Measurements from ENCODE around the gene DAB1. TPM values are rescaled to one million over a fixed set of nuclear protein-coding genes. Genes with fewer than 3 reads are reported as not detected.

DAB1 gene
- total RNA-seq, 2 experiments from 2014 or later, result 0.52 to 0.61 TPM

DNA sequence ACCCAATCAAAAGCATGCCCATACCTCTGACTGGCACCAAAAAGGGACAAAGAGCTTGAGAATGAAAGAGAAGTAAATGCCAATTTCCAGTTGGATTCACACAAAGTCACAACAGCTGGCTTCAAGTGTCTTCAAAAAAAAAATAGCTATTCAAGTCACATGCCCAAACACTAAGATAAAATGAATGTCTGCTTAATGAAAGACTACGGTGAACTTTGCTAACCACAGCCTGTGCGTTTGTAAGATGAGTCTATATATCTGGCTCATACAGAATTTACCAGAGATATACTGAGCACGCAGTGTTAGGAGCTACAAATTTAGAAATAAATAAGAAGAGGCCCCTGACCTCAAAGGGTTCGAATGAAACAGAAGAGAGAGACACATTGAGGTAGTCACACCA lies 73.2 kb downstream of the DAB1 start:
- Histone ChIP-seq H3K4me3 (ENCODE audit: low read length) (no peak overlapping the region), H3K4me1 (ENCODE audit: insufficient read depth, low read length) (no peaks in the 10 kb centered on the region), H3K9me3 (ENCODE audit: control insufficient read depth in 1 of 2, insufficient read depth in 1 of 2, low read length in 2 of 2) (no peaks in the 10 kb centered on the region), H3K36me3 (ENCODE audit: insufficient read depth, low read length) (no peaks in the 10 kb centered on the region), H3K27ac (ENCODE audit: low read depth in 1 of 2, low read length in 2 of 2) (no peak overlapping the region), H3K27me3 (ENCODE audit: control insufficient read depth in 1 of 2, insufficient read depth in 2 of 2, low read length in 2 of 2) (no peaks in the 10 kb centered on the region)
- no peak overlapping the region for H3K4me3 Mint-ChIP-seq
- no peaks in the 10 kb centered on the region for H3K9me3 Mint-ChIP-seq
- CTCF ChIA-PET, result no interaction called here
- POLR2A ChIA-PET, result no interaction called here
- no peak overlapping the region for H3K27ac Mint-ChIP-seq
- DNase-seq, result no peak
- no peak for ATAC-seq (ENCODE audit: poor library complexity)
- H3K36me3 Mint-ChIP-seq (ENCODE audit: low read depth), result no peaks in the 10 kb centered on the region
- intact Hi-C loops (cut with DNase I, micrococcal nuclease), result no loop called here
- H3K4me1 Mint-ChIP-seq (ENCODE audit: low read depth), result no peaks in the 10 kb centered on the region
- H3K27me3 Mint-ChIP-seq, result peaks cover 5% of the 10 kb centered on the region
- TF ChIP-seq CTCF (IDR thresholded peaks at IDR 0.05), result no peak

DNA sequence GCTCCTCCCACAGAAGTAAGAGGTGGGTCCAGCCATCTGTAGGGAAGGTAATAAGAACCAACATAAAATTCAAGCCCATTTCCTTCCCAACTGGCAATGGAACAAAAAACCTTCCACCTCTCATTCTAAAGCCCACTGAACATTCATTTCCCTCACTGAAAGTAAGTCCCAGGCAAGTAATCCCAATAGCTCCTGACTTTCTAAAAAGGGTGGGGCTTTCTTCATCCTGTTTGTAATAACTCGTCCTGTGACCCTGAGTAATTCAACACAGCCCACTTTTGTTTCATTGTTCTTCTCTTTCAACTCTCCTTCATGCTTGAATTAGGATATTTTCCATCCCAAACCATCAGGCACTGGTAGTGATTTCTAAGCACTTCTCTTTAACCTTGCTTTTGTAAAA lies 74.9 kb downstream of the DAB1 start:
- Mint-ChIP-seq H3K4me1 (ENCODE audit: low read depth) (no peaks in the 10 kb centered on the region), H3K9me3 (no peaks in the 10 kb centered on the region), H3K4me3 (no peak overlapping the region), H3K27ac (no peak overlapping the region), H3K36me3 (ENCODE audit: low read depth) (no peaks in the 10 kb centered on the region), H3K27me3 (no peaks in the 10 kb centered on the region)
- ChIA-PET CTCF (no interaction called here), POLR2A (no interaction called here)
- H3K27me3 ChIP-seq (ENCODE audit: control insufficient read depth in 1 of 2, insufficient read depth in 2 of 2, low read length in 2 of 2), result no peaks in the 10 kb centered on the region
- H3K36me3 ChIP-seq (ENCODE audit: insufficient read depth, low read length), result no peaks in the 10 kb centered on the region
- TF ChIP-seq CTCF (IDR thresholded peaks at IDR 0.05), result no peak
- H3K4me1 ChIP-seq (ENCODE audit: insufficient read depth, low read length), result no peaks in the 10 kb centered on the region
- no peak for ATAC-seq (ENCODE audit: poor library complexity)
- no peaks in the 10 kb centered on the region for H3K9me3 ChIP-seq (ENCODE audit: control insufficient read depth in 1 of 2, insufficient read depth in 1 of 2, low read length in 2 of 2)
- no peak overlapping the region for H3K27ac ChIP-seq (ENCODE audit: low read depth in 1 of 2, low read length in 2 of 2)
- no peak for DNase-seq
- intact Hi-C loops (cut with DNase I, micrococcal nuclease), result no loop called here
- no peak overlapping the region for H3K4me3 ChIP-seq (ENCODE audit: low read length)

- H3K27me3 Mint-ChIP-seq, result peaks cover 7% of the 10 kb centered on the region
- H3K4me3 ChIP-seq (ENCODE audit: low read length), result no peak overlapping the region
- intact Hi-C loops (cut with DNase I, micrococcal nuclease), result no loop called here
- H3K9me3 ChIP-seq (ENCODE audit: control insufficient read depth in 1 of 2, insufficient read depth in 1 of 2, low read length in 2 of 2), result peaks cover 0 to 7% of the 10 kb centered on the region in 2 experiments
- no peaks in the 10 kb centered on the region for H3K36me3 ChIP-seq (ENCODE audit: insufficient read depth, low read length)
- DNase-seq, result no peak
- no peaks in the 10 kb centered on the region for H3K36me3 Mint-ChIP-seq (ENCODE audit: low read depth)
- ATAC-seq (ENCODE audit: poor library complexity), result no peak
- ChIA-PET POLR2A (no interaction called here), CTCF (no interaction called here)
- H3K4me3 Mint-ChIP-seq, result no peak overlapping the region
- H3K4me1 Mint-ChIP-seq (ENCODE audit: low read depth), result no peaks in the 10 kb centered on the region
- no peaks in the 10 kb centered on the region for H3K27me3 ChIP-seq (ENCODE audit: control insufficient read depth in 1 of 2, insufficient read depth in 2 of 2, low read length in 2 of 2)
- no peaks in the 10 kb centered on the region for H3K9me3 Mint-ChIP-seq
- no peak for TF ChIP-seq CTCF (IDR thresholded peaks at IDR 0.05)
- H3K4me1 ChIP-seq (ENCODE audit: insufficient read depth, low read length), result no peaks in the 10 kb centered on the region
- no peak overlapping the region for H3K27ac Mint-ChIP-seq
- no peak overlapping the region for H3K27ac ChIP-seq (ENCODE audit: low read depth in 1 of 2, low read length in 2 of 2)
Observed at GRCh38 chr1:57345916-57346315, 77.9 kb downstream of the DAB1 start.

Data from CD4-positive, alpha-beta T cell (primary cell).